H1 (cell line): ENCODE data around the gene ATL3.

Experiments
- EZH2 ChIP-seq: fragments of 200-600 bp; sonication (generic); IDR thresholded peaks from 2 replicates; pipeline ENCODE4 v1.7.1; 2012; ENCODE audit warnings: low read depth, mild to moderate bottlenecking, moderate library complexity, low read length, inconsistent platforms; ENCODE audit not compliant: severe bottlenecking
- NANOG ChIP-seq: IDR thresholded peaks from 2 replicates; pipeline ENCODE4 v1.6.1; 2011; ENCODE audit warnings: low read length, low read depth, mild to moderate bottlenecking, inconsistent platforms; ENCODE audit not compliant: insufficient read depth, poor library complexity, severe bottlenecking
- POLR2AphosphoS5 ChIP-seq: IDR thresholded peaks from 2 replicates; pipeline ENCODE4 v1.6.1; 2011; ENCODE audit warnings: low read depth, low read length
- SAP30 ChIP-seq: fragments of 300-600 bp; sonication (generic); IDR thresholded peaks from 2 replicates; pipeline ENCODE4 v1.7.1; 2012; ENCODE audit warnings: low read length, moderate library complexity, mild to moderate bottlenecking, inconsistent platforms; ENCODE audit not compliant: insufficient read depth, insufficient replicate concordance
- SUZ12 ChIP-seq: fragments of 200-600 bp; sonication (generic); IDR thresholded peaks from 2 replicates; pipeline ENCODE4 v1.6.1; 2012; ENCODE audit warnings: mild to moderate bottlenecking, inconsistent platforms, low read length, moderate library complexity, mixed read lengths
- TCF12 ChIP-seq: IDR thresholded peaks from 2 replicates; pipeline ENCODE4 v1.6.1; 2011; ENCODE audit warnings: low read depth, mild to moderate bottlenecking, low read length

DNA sequence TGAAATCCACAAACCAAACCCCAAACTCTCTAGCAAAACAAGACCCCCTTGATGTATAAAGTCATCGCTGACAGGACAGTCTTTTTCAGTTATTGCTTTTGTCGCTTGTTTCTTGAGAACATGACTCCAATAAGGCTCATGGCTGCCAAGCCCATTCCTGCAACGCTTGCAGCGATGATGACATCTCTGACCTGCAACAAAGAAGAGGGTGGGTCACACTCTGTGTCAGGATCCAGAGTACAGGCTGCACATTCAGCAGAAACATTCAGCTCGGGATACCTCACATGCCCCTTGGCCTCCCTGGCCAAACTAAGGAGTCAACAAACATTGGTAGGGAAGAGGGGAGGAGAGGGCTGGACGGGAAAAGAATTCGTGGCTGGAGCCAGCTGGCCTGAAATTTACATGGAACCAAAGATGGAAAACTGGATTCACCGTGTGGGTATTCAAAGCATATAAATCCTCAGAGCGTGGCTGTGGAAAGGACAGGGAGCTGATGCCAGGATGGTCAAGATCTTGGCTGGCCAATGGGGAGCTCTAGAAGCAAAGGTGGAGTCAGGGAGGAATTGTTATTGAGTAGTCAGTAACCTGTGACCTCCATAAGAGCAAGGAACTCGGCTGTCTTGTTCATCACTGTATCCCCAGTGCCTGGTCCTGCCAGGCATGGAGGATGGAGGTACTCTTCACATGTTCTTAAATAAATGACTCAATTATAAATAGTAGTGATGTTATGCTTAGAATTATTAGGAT lies 96.1 kb downstream of the ATL3 start:
- TF ChIP-seq POLR2AphosphoS5: no peak
- TF ChIP-seq NANOG: no peak
- no peak for TF ChIP-seq EZH2
- TF ChIP-seq SUZ12: no peak
- TF ChIP-seq SAP30: no peak
- no peak for TF ChIP-seq TCF12
